Measurements from ENCODE around the gene CRACDL. TPM values are rescaled to one million over a fixed set of nuclear protein-coding genes. Genes with fewer than 3 reads are reported as not detected.

The CRACDL gene
- total and polyA plus RNA-seq, 2 of the 13 experiments (the other 11 are each of a cell fraction or from before 2014, with no cell fraction given), result 0.15 to 0.26 TPM

- TF ChIP-seq FIP1L1 (IDR thresholded peaks at IDR 0.05; ENCODE audit: borderline replicate concordance, insufficient read depth, low read depth, low read length) (no peak), SRSF1 (optimal IDR thresholded peaks at IDR 0.05; ENCODE audit: low read depth, low read length) (no peak), AHDC1 (CRISPR knock-in tag; IDR thresholded peaks at IDR 0.05; ENCODE audit: borderline replicate concordance) (no peak), SOX13 (IDR thresholded peaks at IDR 0.05) (no peak), SOX13 (CRISPR knock-in tag; conservative IDR thresholded peaks at IDR 0.05 in 1 of 2, IDR thresholded peaks at IDR 0.05 in 1 of 2) (no peak), FOXC1 (CRISPR knock-in tag; IDR thresholded peaks at IDR 0.05; ENCODE audit: borderline replicate concordance) (no peak), ASH2L (IDR thresholded peaks at IDR 0.05; ENCODE audit: insufficient read length, low read depth, low read length) (no peak), ZNF709 (CRISPR knock-in tag; IDR thresholded peaks at IDR 0.05) (no peak), ZNF256 (CRISPR knock-in tag; conservative IDR thresholded peaks at IDR 0.05) (no peak)
- ChIA-PET POLR2A (no interaction called here), CTCF (ENCODE audit: low intra/inter-chr PET ratio, low total read pairs) (no interaction called here)
- in situ Hi-C loops (cut with HindIII; ENCODE audit: extremely low pct_ligation_motif_present, low pct_unique_long_range_greater_than_20kb) (no loop called here), intact Hi-C loops (cut with micrococcal nuclease; ENCODE audit: unreplicated experiment) (no loop called here)
- no peak overlapping the region for H3K27ac ChIP-seq (ENCODE audit: extremely low read length, insufficient read depth, low read length)
- no peak overlapping the region for H2AFZ ChIP-seq (ENCODE audit: low read length)
- DNase-seq (ENCODE audit: low spot score) (no peak), ATAC-seq (no peak), FAIRE-seq (no peak)
- H3K4me2 ChIP-seq (ENCODE audit: low read depth, low read length), result no peak overlapping the region
- H3K9me3 ChIP-seq (ENCODE audit: low read length), result no peaks in the 10 kb centered on the region
- H3K4me1 ChIP-seq (ENCODE audit: insufficient read depth, low read length), result no peaks in the 10 kb centered on the region
- no peaks in the 10 kb centered on the region for H3K36me3 ChIP-seq (replicated peaks in 1 of 2; ENCODE audit: control insufficient read depth in 1 of 2, insufficient read depth in 2 of 2, low read length in 2 of 2)
- no peaks in the 10 kb centered on the region for H4K20me1 ChIP-seq (ENCODE audit: insufficient read depth, low read length)
- BruUV-seq (replicated peaks), result no TSS peak
- WGBS (ENCODE audit: low lambda C conversion rate), result 59% methylated on average over 3 of the region's 3 CpGs
- peaks cover 2 to 53% of the 10 kb centered on the region in 2 experiments; a peak in 3 of 5 replicates for H3K27me3 ChIP-seq (ENCODE audit: control insufficient read depth in 1 of 2, insufficient read depth in 2 of 2, low read length in 2 of 2)
- H3K4me3 ChIP-seq (replicated peaks in 1 of 3; ENCODE audit: insufficient read depth in 1 of 3, low read depth in 2 of 3, low read length in 3 of 3), result no peak overlapping the region
- H3K79me2 ChIP-seq (ENCODE audit: insufficient read depth, low read length), result no peaks in the 10 kb centered on the region
- H3K9ac ChIP-seq (ENCODE audit: insufficient read depth, low read depth, low read length), result no peak overlapping the region
These were observed 59.3 kb downstream of the CRACDL start for GRCh38 chr2:98876741-98877140.
